ENCODE data around the gene PTPN2. TPM values are rescaled to one million over a fixed set of nuclear protein-coding genes. Genes with fewer than 3 reads are reported as not detected.
A peak's percentile ranks its signal among the peaks of the same experiment; 100 is the strongest.

Gene PTPN2
- total RNA-seq, 1 experiment from 2014 or later = 55.0 TPM

GRCh38 chr18:12858991-12859390 lies 25.0 kb downstream of the PTPN2 start:
- no peak for TF ChIP-seq CTCF (IDR thresholded peaks at IDR 0.05; ENCODE audit: insufficient read depth in 1 of 2, low read depth in 1 of 2, low read length in 1 of 2, severe bottlenecking in 1 of 2, unreplicated experiment in 1 of 2)
- H3K36me3 Mint-ChIP-seq (ENCODE audit: insufficient read depth, unreplicated experiment) = peaks cover 24% of the 10 kb centered on the region

GRCh38 chr18:12857991-12858544 lies 26.0 kb downstream of the PTPN2 start:
- no peak for TF ChIP-seq CTCF (IDR thresholded peaks at IDR 0.05; ENCODE audit: insufficient read depth in 1 of 2, low read depth in 1 of 2, low read length in 1 of 2, severe bottlenecking in 1 of 2, unreplicated experiment in 1 of 2)
- DNase-seq = no peak
- intact Hi-C loops (cut with micrococcal nuclease; ENCODE audit: unreplicated experiment) = no loop called here
- no peak overlapping the region for H3K27ac Mint-ChIP-seq (ENCODE audit: unreplicated experiment)
- POLR2A ChIA-PET = no interaction called here
- Histone ChIP-seq H3K4me3 (ENCODE audit: low read depth, low read length) (no peak overlapping the region), H3K36me3 (ENCODE audit: control insufficient read depth, insufficient read depth, low read length) (no peaks in the 10 kb centered on the region; the same call in 1 of the 2 replicates), H3K9me3 (no peaks in the 10 kb centered on the region), H3K4me1 (peaks cover 12% of the 10 kb centered on the region), H3K27me3 (replicated peaks; ENCODE audit: control insufficient read depth, insufficient read depth, low read length) (no peaks in the 10 kb centered on the region)
- no peaks in the 10 kb centered on the region for H3K27me3 Mint-ChIP-seq (ENCODE audit: insufficient read depth, unreplicated experiment)
- no peak overlapping the region for H3K4me3 Mint-ChIP-seq (ENCODE audit: unreplicated experiment)
- peaks cover 17% of the 10 kb centered on the region for H3K4me1 Mint-ChIP-seq (ENCODE audit: low read depth, unreplicated experiment)
- CTCF ChIA-PET = no interaction called here
- TSS peak; percentile 14 for BruUV-seq (replicated peaks)
- no peaks in the 10 kb centered on the region for H3K9me3 Mint-ChIP-seq (ENCODE audit: unreplicated experiment)
- peaks cover 32% of the 10 kb centered on the region for H3K36me3 Mint-ChIP-seq (ENCODE audit: insufficient read depth, unreplicated experiment)

More at GRCh38 chr18:12858991-12859390, 25.0 kb downstream of the PTPN2 start:
- no peak overlapping the region for H3K27ac Mint-ChIP-seq (ENCODE audit: unreplicated experiment)
- no peaks in the 10 kb centered on the region for H3K27me3 Mint-ChIP-seq (ENCODE audit: insufficient read depth, unreplicated experiment)
- H3K4me3 ChIP-seq (ENCODE audit: low read depth, low read length) = no peak overlapping the region
- ChIA-PET CTCF (no interaction called here), POLR2A (no interaction called here)
- H3K4me1 Mint-ChIP-seq (ENCODE audit: low read depth, unreplicated experiment) = peaks cover 19% of the 10 kb centered on the region
- H3K9me3 ChIP-seq = no peaks in the 10 kb centered on the region
- no peak overlapping the region for H3K4me3 Mint-ChIP-seq (ENCODE audit: unreplicated experiment)
- BruUV-seq (replicated peaks) = no TSS peak
- no peaks in the 10 kb centered on the region for H3K27me3 ChIP-seq (replicated peaks; ENCODE audit: control insufficient read depth, insufficient read depth, low read length)
- no peaks in the 10 kb centered on the region for H3K36me3 ChIP-seq (ENCODE audit: control insufficient read depth, insufficient read depth, low read length)
- no peak for DNase-seq
- peaks cover 14% of the 10 kb centered on the region for H3K4me1 ChIP-seq
- intact Hi-C loops (cut with micrococcal nuclease; ENCODE audit: unreplicated experiment) = no loop called here
- no peaks in the 10 kb centered on the region for H3K9me3 Mint-ChIP-seq (ENCODE audit: unreplicated experiment)

- no TSS peak for BruUV-seq (replicated peaks)
- CTCF ChIA-PET = no interaction called here
- Mint-ChIP-seq H3K4me1 (ENCODE audit: low read depth, unreplicated experiment) (peaks cover 10% of the 10 kb centered on the region), H3K36me3 (ENCODE audit: insufficient read depth, unreplicated experiment) (peaks cover 32% of the 10 kb centered on the region), H3K27ac (ENCODE audit: unreplicated experiment) (no peak overlapping the region), H3K9me3 (ENCODE audit: unreplicated experiment) (no peaks in the 10 kb centered on the region), H3K27me3 (ENCODE audit: insufficient read depth, unreplicated experiment) (no peaks in the 10 kb centered on the region), H3K4me3 (ENCODE audit: unreplicated experiment) (no peak overlapping the region)
- no peak for TF ChIP-seq CTCF (IDR thresholded peaks at IDR 0.05; ENCODE audit: insufficient read depth in 1 of 2, low read depth in 1 of 2, low read length in 1 of 2, severe bottlenecking in 1 of 2, unreplicated experiment in 1 of 2)
- H3K4me3 ChIP-seq (ENCODE audit: low read depth, low read length) = no peak overlapping the region
- H3K27me3 ChIP-seq (replicated peaks; ENCODE audit: control insufficient read depth, insufficient read depth, low read length) = no peaks in the 10 kb centered on the region
- POLR2A ChIA-PET = interaction anchor here (0.6 kb wide), 1 partner anchor 26 kb away, joined by 4 read pairs; no protein-coding TSS in a partner anchor
- H3K36me3 ChIP-seq (ENCODE audit: control insufficient read depth, insufficient read depth, low read length) = no peaks in the 10 kb centered on the region; the same call in 1 of the 2 replicates
- no peak for DNase-seq
- H3K4me1 ChIP-seq = peaks cover 6% of the 10 kb centered on the region
- intact Hi-C loops (cut with micrococcal nuclease; ENCODE audit: unreplicated experiment) = no loop called here
- H3K9me3 ChIP-seq = no peaks in the 10 kb centered on the region
These were observed 26.7 kb downstream of the PTPN2 start for GRCh38 chr18:12857215-12857905.
